ENCODE data around the gene SIGLEC15. TPM values are rescaled to one million over a fixed set of nuclear protein-coding genes. Genes with fewer than 3 reads are reported as not detected.

The SIGLEC15 gene
- total RNA-seq, result under 1 TPM; 0.64 to 0.91 TPM
- under 1 TPM; 0.04 to 0.72 TPM for polyA plus RNA-seq
- long read RNA-seq, donor 1, result 0 reads
- long read RNA-seq, donor 2, result 0 reads
- long read RNA-seq, donor 3, result 0 reads
- long read RNA-seq, donor 4, result 0 reads
- long read RNA-seq, donor 5, result 0 reads

GRCh38 chr18:45825258-45826044 is at the start of gene SIGLEC15:
Gene SIGLEC15, plus strand, starts transcription at chr18:45825675. Its CDS starts 54 bp downstream, at chr18:45825729.
- Histone ChIP-seq H3K9ac (ENCODE audit: insufficient read depth in 1 of 2, low read length in 2 of 2) (no peak within 1 kb of the TSS), H3K4me3 (no peak within 1 kb of the TSS), H3K27me3 (ENCODE audit: control insufficient read depth in 3 of 3, insufficient read depth in 3 of 3, low read length in 2 of 3) (peaks cover 0 to 2% (median 0%) of the 10 kb centered on the region in 3 donors), H3K36me3 (ENCODE audit: control insufficient read depth in 4 of 4, insufficient read depth in 4 of 4, low read length in 4 of 4) (no peaks in the 10 kb centered on the region), H3K27ac (ENCODE audit: low read depth in 1 of 2, low read length in 1 of 2) (no peak within 1 kb of the TSS), H3K9me3 (ENCODE audit: control insufficient read depth in 4 of 4, insufficient read depth in 3 of 4, low read length in 3 of 4) (no peaks in the 10 kb centered on the region), H3K4me1 (ENCODE audit: control insufficient read depth in 5 of 5, insufficient read depth in 5 of 5, low read length in 5 of 5) (peaks cover 0 to 23% (median 12%) of the 10 kb centered on the region in 5 donors)
- no peak for DNase-seq
- 28 to 56% methylated on average over 12 of the region's 12 CpGs for WGBS, 2 donors
- ATAC-seq (ENCODE audit: insufficient read depth, low FRiP score), result no peak
- TF ChIP-seq CTCF (IDR thresholded peaks at IDR 0.05; ENCODE audit: control extremely low read depth, extremely low read depth), result no peak

GRCh38 chr18:45775743-45776142 is 49.7 kb upstream of the SIGLEC15 start:
- Histone ChIP-seq H3K36me3 (ENCODE audit: control insufficient read depth in 4 of 4, insufficient read depth in 4 of 4, low read length in 4 of 4) (no peaks in the 10 kb centered on the region), H3K27me3 (ENCODE audit: control insufficient read depth in 3 of 3, insufficient read depth in 3 of 3, low read length in 2 of 3) (peaks cover 0 to 20% (median 8%) of the 10 kb centered on the region in 3 donors), H3K4me1 (ENCODE audit: control insufficient read depth in 5 of 5, insufficient read depth in 5 of 5, low read length in 5 of 5) (peaks cover 0 to 5% (median 0%) of the 10 kb centered on the region in 5 donors), H3K27ac (ENCODE audit: low read depth in 1 of 2, low read length in 1 of 2) (peak overlapping the region; percentile 52 to 82), H3K9me3 (ENCODE audit: control insufficient read depth in 4 of 4, insufficient read depth in 3 of 4, low read length in 3 of 4) (peaks cover 0 to 2% (median 0%) of the 10 kb centered on the region in 4 donors), H3K9ac (ENCODE audit: insufficient read depth in 1 of 2, low read length in 2 of 2) (no peak overlapping the region), H3K4me3 (peak overlapping the region; percentile 71)
- TF ChIP-seq CTCF (IDR thresholded peaks at IDR 0.05; ENCODE audit: control extremely low read depth, extremely low read depth), result no peak
- WGBS, 2 donors, result 43 to 51% methylated on average over 8 of the region's 8 CpGs
- ATAC-seq (ENCODE audit: insufficient read depth, low FRiP score), result no peak
- no peak for DNase-seq

DNA sequence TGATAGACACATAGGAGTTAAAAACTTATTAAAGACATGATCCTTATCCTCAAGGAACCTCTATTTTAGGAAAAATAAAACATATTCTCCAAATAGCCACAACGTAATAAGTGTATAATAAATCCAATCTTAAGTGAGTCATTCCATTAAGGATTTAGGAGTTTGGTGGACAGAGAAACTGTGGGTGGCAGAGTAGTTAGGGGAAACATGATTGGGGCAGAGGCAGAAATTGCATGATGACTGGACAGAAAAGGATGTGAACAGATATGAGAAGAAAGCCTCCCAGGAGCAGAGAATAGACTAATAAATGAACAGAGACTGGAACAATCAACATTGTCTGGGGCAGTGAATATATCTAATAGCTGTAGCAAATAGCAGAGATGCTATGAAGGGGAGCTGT is 48.1 kb upstream of the SIGLEC15 start:
- DNase-seq (no peak), ATAC-seq (ENCODE audit: insufficient read depth, low FRiP score) (no peak)
- Histone ChIP-seq H3K36me3 (ENCODE audit: control insufficient read depth in 4 of 4, insufficient read depth in 4 of 4, low read length in 4 of 4) (no peaks in the 10 kb centered on the region), H3K27ac (ENCODE audit: low read depth in 1 of 2, low read length in 1 of 2) (no peak overlapping the region), H3K4me3 (no peak overlapping the region), H3K9ac (ENCODE audit: insufficient read depth in 1 of 2, low read length in 2 of 2) (no peak overlapping the region), H3K9me3 (ENCODE audit: control insufficient read depth in 4 of 4, insufficient read depth in 3 of 4, low read length in 3 of 4) (peaks cover 0 to 2% (median 0%) of the 10 kb centered on the region in 4 donors), H3K4me1 (ENCODE audit: control insufficient read depth in 5 of 5, insufficient read depth in 5 of 5, low read length in 5 of 5) (peaks cover 0 to 5% (median 0%) of the 10 kb centered on the region in 5 donors), H3K27me3 (ENCODE audit: control insufficient read depth in 3 of 3, insufficient read depth in 3 of 3, low read length in 2 of 3) (peaks cover 0 to 18% (median 5%) of the 10 kb centered on the region in 3 donors)
- no peak for TF ChIP-seq CTCF (IDR thresholded peaks at IDR 0.05; ENCODE audit: control extremely low read depth, extremely low read depth)
- WGBS, 2 donors, result 75 to 87% methylated on average over 1 of the region's 1 CpG
